GM23338 (cell line): Measurements from ENCODE around the gene TNRC18.

ENCODE experiments used
- ETS1 ChIP-seq: IDR thresholded peaks from 2 replicates; pipeline ENCODE4 v1.6.1; 2016; ENCODE audit warnings: antibody characterized with exemption
- EZH2 ChIP-seq: fragments of 200-600 bp; sonication (generic); IDR thresholded peaks from one replicate; pipeline ENCODE4 v1.8.0; 2017; ENCODE audit warnings: antibody characterized with exemption, mild to moderate bottlenecking, low read depth; ENCODE audit not compliant: unreplicated experiment
- EZH2phosphoT487 ChIP-seq: fragments of 200-600 bp; sonication (generic); IDR thresholded peaks from one replicate; pipeline ENCODE4 v1.8.1; 2018; ENCODE audit warnings: antibody characterized with exemption; ENCODE audit not compliant: unreplicated experiment
- JUNB ChIP-seq: IDR thresholded peaks from one replicate; pipeline ENCODE4 v1.6.1; 2016; ENCODE audit warnings: antibody characterized with exemption; ENCODE audit not compliant: unreplicated experiment
- NANOG ChIP-seq: IDR thresholded peaks from 2 replicates; pipeline ENCODE4 v1.6.1; 2016; ENCODE audit warnings: antibody characterized with exemption, borderline replicate concordance
- POLR2AphosphoS5 ChIP-seq: IDR thresholded peaks from 2 replicates; pipeline ENCODE4 v1.6.1; 2016; ENCODE audit warnings: antibody characterized with exemption, low read depth
- ZNF114 ChIP-seq: fragments of 250-450 bp; sonication (Bioruptor Pico); IDR thresholded peaks from 2 replicates; pipeline ENCODE4 v1.5.0; 2020; ENCODE audit warnings: mild to moderate bottlenecking, moderate library complexity
- ZNF462 ChIP-seq: fragments of 250-450 bp; sonication (Bioruptor Pico); IDR thresholded peaks from 2 replicates; pipeline ENCODE4 v1.5.0; 2020; ENCODE audit warnings: mild to moderate bottlenecking, moderate library complexity
- TF ChIP-seq, protein P1 (sequence below), 2 experiments: fragments of 200-600 bp in 1 of 2; sonication (generic) in 1 of 2; conservative IDR thresholded peaks; 2 replicates each; pipeline versions ENCODE4 v1.5.1 to v1.6.1; 2016 to 2017; ENCODE audit warnings: antibody characterized with exemption in 2 of 2, low read depth in 2 of 2, mild to moderate bottlenecking in 2 of 2, moderate library complexity in 1 of 2
- TF ChIP-seq, protein P2 (sequence below): IDR thresholded peaks from one replicate; pipeline ENCODE4 v1.6.1; 2018; ENCODE audit warnings: antibody characterized with exemption; ENCODE audit not compliant: unreplicated experiment

GRCh38 chr7:5374464-5374863 lies 49.2 kb downstream of the TNRC18 start:
- TF ChIP-seq, protein P1, sequence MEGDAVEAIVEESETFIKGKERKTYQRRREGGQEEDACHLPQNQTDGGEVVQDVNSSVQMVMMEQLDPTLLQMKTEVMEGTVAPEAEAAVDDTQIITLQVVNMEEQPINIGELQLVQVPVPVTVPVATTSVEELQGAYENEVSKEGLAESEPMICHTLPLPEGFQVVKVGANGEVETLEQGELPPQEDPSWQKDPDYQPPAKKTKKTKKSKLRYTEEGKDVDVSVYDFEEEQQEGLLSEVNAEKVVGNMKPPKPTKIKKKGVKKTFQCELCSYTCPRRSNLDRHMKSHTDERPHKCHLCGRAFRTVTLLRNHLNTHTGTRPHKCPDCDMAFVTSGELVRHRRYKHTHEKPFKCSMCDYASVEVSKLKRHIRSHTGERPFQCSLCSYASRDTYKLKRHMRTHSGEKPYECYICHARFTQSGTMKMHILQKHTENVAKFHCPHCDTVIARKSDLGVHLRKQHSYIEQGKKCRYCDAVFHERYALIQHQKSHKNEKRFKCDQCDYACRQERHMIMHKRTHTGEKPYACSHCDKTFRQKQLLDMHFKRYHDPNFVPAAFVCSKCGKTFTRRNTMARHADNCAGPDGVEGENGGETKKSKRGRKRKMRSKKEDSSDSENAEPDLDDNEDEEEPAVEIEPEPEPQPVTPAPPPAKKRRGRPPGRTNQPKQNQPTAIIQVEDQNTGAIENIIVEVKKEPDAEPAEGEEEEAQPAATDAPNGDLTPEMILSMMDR (conservative IDR thresholded peaks at IDR 0.05; ENCODE audit: low read depth in 2 of 2): no peak
- no peak for TF ChIP-seq POLR2AphosphoS5
- no peak for TF ChIP-seq EZH2phosphoT487
- no peak for TF ChIP-seq JUNB
- TF ChIP-seq, protein P2, sequence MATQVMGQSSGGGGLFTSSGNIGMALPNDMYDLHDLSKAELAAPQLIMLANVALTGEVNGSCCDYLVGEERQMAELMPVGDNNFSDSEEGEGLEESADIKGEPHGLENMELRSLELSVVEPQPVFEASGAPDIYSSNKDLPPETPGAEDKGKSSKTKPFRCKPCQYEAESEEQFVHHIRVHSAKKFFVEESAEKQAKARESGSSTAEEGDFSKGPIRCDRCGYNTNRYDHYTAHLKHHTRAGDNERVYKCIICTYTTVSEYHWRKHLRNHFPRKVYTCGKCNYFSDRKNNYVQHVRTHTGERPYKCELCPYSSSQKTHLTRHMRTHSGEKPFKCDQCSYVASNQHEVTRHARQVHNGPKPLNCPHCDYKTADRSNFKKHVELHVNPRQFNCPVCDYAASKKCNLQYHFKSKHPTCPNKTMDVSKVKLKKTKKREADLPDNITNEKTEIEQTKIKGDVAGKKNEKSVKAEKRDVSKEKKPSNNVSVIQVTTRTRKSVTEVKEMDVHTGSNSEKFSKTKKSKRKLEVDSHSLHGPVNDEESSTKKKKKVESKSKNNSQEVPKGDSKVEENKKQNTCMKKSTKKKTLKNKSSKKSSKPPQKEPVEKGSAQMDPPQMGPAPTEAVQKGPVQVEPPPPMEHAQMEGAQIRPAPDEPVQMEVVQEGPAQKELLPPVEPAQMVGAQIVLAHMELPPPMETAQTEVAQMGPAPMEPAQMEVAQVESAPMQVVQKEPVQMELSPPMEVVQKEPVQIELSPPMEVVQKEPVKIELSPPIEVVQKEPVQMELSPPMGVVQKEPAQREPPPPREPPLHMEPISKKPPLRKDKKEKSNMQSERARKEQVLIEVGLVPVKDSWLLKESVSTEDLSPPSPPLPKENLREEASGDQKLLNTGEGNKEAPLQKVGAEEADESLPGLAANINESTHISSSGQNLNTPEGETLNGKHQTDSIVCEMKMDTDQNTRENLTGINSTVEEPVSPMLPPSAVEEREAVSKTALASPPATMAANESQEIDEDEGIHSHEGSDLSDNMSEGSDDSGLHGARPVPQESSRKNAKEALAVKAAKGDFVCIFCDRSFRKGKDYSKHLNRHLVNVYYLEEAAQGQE: no peak
- TF ChIP-seq NANOG: no peak
- no peak for TF ChIP-seq EZH2
- TF ChIP-seq ZNF462 (CRISPR knock-in tag): no peak
- TF ChIP-seq ETS1: no peak
- TF ChIP-seq ZNF114 (CRISPR knock-in tag): no peak
